Activated naive CD4-positive, alpha-beta T cell treated with anti-CD3 and anti-CD28 coated beads, Interleukin-2, amount 10 ng/mL, durations not matched to agents 5 hours and 36 hours (primary cell): ENCODE measurements around the gene STK26. TPM values are rescaled to one million over a fixed set of nuclear protein-coding genes. Genes with fewer than 3 reads are reported as not detected.

Experiments
- total RNA-seq, 2 experiments: library from RNA; stranded (reverse); gene quantifications; one replicate each; pipeline ENCODE4 v1.2.3, GENCODE V29; 2021

STK26 gene
- 10 to 100 TPM; 53.3 to 53.5 TPM for total RNA-seq

DNA sequence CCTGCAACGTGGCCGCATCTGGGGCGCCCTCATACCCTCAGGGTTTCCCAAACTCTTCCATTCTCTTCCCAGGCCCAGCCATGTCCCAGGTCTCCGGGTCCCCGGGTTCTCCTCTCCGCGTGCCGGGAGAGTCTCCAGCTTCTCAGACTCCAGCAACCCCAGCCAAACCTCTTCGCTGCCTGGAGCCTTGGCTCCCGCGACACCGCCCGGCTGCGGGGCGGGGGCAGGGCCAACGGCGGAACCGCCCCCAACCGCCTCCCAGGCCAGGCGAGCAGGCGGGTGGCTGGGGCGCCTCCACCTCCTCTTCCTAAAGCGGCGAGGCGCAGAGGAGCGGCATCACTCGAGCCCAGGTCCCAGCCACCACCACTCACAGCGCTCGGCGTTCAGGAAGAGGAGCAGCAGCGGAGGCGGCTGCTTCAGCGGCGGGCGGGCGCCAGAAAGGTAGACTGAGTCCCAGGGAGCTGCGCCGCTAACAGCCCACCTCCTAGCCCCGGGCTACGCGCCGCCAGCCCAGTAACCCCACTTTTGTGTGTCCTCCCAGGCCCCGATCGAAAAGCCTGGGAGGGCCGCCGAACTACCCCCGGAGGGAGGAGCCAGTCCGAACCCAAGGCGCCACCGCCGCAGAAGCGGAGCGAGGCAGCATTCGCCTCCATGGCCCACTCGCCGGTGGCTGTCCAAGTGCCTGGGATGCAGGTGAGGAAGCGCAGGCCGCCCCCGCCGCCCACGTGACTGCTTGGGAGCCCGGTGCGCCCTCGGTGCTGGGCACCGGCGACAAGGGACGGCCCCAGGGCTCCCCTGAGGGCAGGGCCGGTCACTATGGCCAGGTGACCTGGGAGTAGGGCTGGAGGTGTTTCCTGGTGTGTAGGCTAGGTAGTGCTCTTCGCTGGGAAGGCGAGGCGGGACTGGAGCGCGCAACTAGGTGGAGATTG is at the start of gene STK26:
STK26 (plus strand) TSS at position 336 of the 929 bp plus-strand sequence; CDS start at position 652, 316 bp downstream.

Other genes starting within 250 kb of the STK26 start
- gene FRMD7, start 104.7 kb downstream of the STK26 start, total RNA-seq = not detected
- 10 to 100 TPM; 28.6 to 28.9 TPM for gene RAP2C, start 196.1 kb downstream of the STK26 start, total RNA-seq